Right kidney (tissue), 1 donor: ENCODE measurements around the gene SOAT2.
"Not testable (repeated sequence)": the region's sequence is repeated elsewhere in the genome, so short reads cannot be mapped to it uniquely, and the experiment has no call there.

Source experiments
- DNase-seq: peaks from one replicate; pipeline ENCODE4 v3.0.0-alpha.2; 2016

Gene SOAT2

DNA sequence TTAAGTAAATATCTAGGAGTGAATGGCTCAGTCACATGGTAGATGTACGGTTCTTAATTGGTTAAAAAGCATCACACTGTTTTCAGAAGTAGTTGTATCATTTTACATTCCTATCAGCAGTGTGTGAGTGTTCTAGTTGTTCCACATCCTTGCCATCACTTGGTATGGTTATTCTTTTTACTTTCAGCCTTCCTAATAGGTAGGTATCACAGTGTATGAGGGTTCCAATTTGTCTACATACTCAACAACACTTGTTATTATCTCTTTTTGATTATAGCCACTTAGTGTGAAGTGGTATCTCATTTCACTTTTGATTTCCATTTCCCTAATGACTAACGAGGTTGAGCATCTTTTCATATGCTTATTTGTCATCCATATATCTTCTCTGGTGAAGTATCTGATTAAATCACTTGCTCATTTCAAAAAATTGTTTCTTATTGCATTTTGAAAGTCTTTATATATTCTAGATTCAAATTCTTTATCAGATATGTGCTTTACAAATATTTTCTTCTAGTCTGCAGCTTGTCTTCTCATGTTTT lies 20.6 kb upstream of the SOAT2 start:
- DNase-seq = no peak

DNA sequence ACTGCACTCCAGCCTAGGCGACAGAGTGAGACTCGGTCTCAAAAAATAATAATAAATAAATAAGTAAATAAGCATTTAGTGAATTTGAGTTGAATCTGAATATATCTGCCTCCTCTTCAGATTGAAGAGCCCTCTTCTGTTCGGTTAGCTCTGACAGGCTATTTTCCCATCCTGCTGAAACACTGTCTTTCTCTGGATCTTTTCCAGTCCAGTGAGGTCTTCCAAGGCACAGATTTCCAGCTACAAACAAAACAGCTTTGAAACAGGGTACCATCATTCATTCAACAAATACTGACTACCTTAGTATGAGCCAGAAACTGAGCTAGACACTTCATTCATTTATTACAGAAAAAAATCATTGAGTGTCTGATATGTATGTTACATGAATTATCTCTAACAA lies 16.9 kb upstream of the SOAT2 start:
- DNase-seq = no peak

DNA sequence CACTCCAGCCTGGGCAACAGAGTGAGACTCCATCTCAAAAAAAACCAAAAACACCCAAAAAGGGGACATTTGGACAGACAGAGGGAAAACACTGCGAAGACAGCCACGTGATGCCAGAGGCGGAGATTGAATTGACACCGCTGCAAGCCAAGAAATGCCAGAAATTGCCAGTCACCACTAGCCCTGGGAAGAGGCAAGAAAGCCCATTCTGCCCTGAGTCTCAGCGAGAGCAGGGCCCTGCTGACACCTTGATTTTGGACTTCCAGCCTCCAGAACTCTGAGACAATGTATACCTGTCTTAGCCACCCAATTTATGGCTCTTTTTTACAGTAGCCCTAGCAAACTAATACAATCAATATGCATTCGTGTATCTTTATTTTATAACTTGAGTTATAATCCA lies 13.2 kb upstream of the SOAT2 start:
- no peak for DNase-seq

DNA sequence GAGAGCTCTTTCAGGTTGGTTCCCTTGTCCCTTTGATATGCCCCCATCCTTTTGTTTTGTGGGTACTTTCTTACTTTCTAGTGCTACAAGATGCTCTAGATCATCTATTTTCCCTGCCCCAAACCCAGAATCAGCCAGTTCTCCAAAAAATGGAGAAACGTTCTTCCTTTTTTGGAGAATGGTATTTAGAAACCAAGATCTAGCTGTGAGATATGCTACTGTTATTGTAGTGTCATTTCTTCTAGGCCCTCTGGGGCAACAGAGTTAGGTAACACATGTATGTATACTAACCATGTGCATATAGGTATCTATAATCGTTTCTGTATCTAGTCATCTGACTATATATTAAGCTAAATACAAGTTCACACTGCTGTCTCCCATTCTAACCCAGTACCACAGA lies 12.7 kb upstream of the SOAT2 start:
- DNase-seq = no peak

GRCh38 chr12:53091756-53092155 lies 11.5 kb upstream of the SOAT2 start:
- DNase-seq = no peak

DNA sequence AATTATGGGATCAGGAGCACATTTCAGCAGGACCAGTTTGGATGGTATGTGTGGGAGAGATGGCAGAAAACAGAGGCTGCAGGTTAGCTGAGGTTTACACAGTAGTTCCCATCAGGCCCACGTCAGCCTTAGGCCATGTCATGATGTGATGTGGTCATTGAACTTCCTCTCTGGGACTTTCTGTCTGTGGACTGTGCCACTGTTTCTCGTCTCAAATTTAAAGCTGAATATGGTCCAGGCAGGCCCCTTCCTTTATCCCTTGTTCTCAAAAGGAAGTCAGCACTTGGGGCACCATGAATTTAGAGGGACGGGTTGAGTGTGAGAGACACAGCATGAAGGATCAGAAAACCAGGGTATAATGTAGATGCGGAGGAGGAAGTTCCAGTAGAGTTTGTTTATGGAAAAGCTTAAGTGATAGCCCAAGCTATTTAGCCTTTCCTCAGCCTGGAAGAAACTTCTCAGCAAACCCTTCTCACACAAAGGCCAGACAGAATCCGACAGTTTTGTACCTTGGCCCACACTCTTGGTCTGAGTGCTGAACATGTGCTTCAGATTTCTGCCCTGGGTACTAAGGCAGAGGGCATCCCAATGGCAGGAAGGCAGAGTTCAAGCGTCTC lies 9.4 kb upstream of the SOAT2 start:
- no peak for DNase-seq

GRCh38 chr12:53094394-53094787 lies 8.9 kb upstream of the SOAT2 start:
- DNase-seq = no peak

DNA sequence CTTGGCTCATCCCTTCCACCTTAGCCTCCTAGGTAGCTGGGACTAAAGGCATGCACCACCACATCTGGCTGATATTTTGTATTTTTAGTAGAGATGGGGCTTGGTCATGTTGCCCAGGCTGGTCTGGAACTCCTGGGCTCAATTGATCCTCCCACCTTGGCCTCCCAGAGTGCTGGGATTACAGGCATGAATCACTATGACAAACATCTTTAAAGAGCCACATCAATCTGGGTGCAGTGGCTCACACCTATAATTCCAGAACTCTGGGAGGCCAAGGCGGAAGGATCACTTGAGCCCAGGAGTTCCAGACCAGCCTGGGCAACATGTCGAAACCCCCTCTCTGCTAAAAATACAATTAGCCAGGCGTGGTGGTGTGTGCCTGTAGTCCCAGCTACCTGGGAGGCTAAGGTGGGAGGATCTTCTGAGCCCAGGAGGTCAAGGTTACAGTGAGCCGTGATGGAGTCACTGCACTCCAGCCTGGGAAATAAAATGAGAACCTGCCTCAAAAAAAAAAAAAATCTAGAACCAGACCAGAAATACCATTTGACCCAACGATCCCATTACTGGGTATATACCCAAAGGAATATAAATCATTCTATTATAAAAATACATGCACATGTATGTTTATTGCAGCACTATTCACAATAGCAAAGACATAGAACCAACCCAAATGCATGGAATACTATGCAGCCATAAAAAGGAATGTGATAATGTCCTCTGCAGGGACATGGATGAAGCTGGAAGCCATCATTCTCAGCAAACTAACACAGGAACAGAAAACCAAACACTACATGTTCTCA lies 8.3 kb upstream of the SOAT2 start:
- not testable (repeated sequence) for DNase-seq

GRCh38 chr12:53095596-53095895 lies 7.7 kb upstream of the SOAT2 start:
- DNase-seq = not testable (repeated sequence)

DNA sequence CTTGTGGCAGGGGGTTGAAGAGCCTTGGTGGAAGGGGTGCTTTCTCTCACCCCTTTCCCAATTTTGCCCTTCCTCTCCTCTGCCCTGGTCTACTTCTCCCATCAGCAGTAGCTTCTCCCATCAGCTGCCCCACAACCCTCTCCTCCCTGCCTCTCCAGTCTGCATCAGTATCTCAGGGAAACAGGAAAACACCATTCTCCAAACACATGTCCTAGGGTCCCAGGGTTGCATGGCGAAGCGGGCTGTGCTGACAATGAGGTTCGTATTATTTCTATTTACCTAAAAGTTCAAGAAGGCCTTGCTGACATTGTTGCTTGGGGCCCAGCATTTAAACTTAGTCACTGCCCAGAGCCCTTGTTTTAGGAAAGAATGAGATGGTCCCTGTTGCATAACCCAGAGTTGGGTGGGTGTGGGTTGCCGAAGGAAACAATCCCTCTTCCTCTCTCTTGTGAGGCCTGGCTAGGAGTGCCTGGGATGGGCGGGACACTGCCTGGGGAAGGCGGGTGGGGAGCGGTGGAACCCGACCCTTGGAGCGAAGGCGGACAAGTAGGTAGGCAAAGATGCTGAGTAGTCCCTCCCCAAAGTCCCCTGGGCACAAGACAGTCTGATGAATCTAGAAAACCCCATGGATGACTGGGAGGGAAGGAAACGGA lies 7.1 kb upstream of the SOAT2 start:
- no peak for DNase-seq

GRCh38 chr12:53096759-53097158 lies 6.5 kb upstream of the SOAT2 start:
- DNase-seq = no peak

DNA sequence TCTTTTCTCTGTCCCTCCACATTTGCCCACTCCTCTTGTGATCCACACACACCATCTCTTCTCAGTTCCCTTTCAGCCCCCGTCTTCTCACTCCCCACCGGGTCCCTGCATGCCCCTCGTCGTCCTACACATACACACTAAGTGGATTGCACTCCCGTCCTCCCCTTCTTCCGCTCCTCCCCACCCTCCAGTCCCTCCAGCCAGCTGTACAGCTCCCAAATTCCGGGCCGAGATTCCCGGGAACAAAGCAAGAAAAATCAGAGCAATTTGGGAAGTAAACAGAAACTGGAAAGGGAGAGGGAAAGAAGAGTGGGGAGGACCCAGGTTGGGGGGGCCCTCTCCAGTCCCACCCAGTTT lies 6.1 kb upstream of the SOAT2 start:
- peak; percentile 60 for DNase-seq

- DNase-seq = peak; percentile 79
Observed at GRCh38 chr12:53097564-53098353, 5.5 kb upstream of the SOAT2 start, which contains the start of gene IGFBP6. TSS of gene IGFBP6 (plus strand) at chr12:53097667. CDS start at chr12:53097718, 51 bp downstream.

GRCh38 chr12:53098354-53098981 lies 4.8 kb upstream of the SOAT2 start:
- no peak for DNase-seq

GRCh38 chr12:53099071-53099882 lies 4.0 kb upstream of the SOAT2 start:
- DNase-seq = peak; percentile 69

GRCh38 chr12:53100466-53101151 lies 2.7 kb upstream of the SOAT2 start:
- no peak for DNase-seq

- DNase-seq = no peak
Observed at GRCh38 chr12:53101266-53101665, 2.0 kb upstream of the SOAT2 start.

DNA sequence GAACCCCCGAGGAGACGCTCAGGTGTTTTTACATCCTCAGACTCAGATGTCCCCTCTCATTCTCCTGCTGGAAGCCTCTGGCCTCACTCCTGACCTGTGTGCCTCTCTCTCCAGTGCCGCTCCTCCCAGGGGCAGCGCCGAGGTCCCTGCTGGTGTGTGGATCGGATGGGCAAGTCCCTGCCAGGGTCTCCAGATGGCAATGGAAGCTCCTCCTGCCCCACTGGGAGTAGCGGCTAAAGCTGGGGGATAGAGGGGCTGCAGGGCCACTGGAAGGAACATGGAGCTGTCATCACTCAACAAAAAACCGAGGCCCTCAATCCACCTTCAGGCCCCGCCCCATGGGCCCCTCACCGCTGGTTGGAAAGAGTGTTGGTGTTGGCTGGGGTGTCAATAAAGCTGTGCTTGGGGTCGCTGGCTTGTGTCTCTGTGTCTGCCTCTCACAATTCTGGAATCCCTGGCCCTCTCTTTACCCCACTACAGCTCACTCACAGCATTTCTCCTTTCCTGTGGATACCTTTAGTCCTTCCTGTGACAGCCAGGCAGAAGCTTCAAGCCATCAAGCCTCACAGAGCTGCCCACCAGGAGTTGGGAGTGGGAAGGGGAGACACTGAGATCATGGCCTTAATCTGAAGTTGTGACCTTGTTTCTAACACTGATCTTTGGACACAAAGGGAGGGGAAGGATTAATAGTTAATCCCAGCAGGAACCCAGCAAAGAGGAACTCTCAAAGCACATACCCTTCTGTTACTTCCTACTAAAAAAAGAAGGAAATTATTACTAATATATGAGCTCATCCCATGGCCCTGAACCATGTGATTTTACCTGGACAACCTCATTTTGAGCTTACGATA lies 1.1 kb upstream of the SOAT2 start:
- no peak for DNase-seq

DNA sequence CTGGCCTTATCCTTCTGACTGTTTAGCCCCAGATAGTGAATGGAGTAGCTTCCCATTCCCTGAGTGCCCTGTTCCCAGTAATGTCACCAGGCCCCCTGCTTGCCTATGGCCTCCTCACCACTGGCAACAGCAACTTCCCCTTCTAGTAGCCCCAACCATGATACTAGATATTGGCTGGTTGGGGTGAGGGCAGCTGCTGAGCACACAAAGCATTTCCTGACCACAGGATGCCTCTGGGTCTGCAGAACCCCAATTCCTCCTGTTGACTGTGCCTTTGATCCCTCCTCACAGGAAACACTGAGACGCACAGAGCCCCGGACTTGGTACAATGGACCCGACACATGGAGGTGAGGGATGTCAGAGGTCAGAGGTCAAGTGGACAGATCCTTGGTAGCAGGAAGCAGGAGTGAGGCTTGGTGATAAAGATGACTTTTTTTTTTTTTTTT lies 597 bp downstream of the SOAT2 start:
- DNase-seq = no peak

- no peak for DNase-seq
Observed at GRCh38 chr12:53105256-53105655, 2.0 kb downstream of the SOAT2 start.
